ENCODE measurements around the gene CAPZB.

GRCh38 chr1:19305880-19306279 is 179.5 kb downstream of the CAPZB start:
- TF ChIP-seq CTCF (IDR thresholded peaks at IDR 0.05) (no peak), ZFP36 (IDR thresholded peaks at IDR 0.05; ENCODE audit: borderline replicate concordance, partially characterized antibody) (no peak), POLR2A (IDR thresholded peaks at IDR 0.05; ENCODE audit: low read length) (no peak), CBX8 (IDR thresholded peaks at IDR 0.05) (no peak), RCOR1 (IDR thresholded peaks at IDR 0.05; ENCODE audit: low read depth, low read length) (no peak), USF2 (IDR thresholded peaks at IDR 0.05) (no peak), BCL3 (IDR thresholded peaks at IDR 0.05) (no peak), ZNF302 (CRISPR knock-in tag; IDR thresholded peaks at IDR 0.05) (no peak), ATOH8 (CRISPR knock-in tag; IDR thresholded peaks at IDR 0.05; ENCODE audit: low read depth) (no peak), E2F6 (IDR thresholded peaks at IDR 0.05; ENCODE audit: borderline replicate concordance, low read depth) (no peak), EP300 (IDR thresholded peaks at IDR 0.05) (no peak), MAX (IDR thresholded peaks at IDR 0.05) (no peak), SREBF2 (IDR thresholded peaks at IDR 0.05) (no peak), CHD2 (IDR thresholded peaks at IDR 0.05; ENCODE audit: low read length, partially characterized antibody) (no peak)

Data from A549 (cell line).